Effector CD4-positive, alpha-beta T cell (primary cell): ENCODE data around the gene MMP25.

ENCODE experiments used
- DNase-seq: peaks from one replicate; pipeline ENCODE4 v3.0.0-alpha.2; 2020

MMP25 gene

DNA sequence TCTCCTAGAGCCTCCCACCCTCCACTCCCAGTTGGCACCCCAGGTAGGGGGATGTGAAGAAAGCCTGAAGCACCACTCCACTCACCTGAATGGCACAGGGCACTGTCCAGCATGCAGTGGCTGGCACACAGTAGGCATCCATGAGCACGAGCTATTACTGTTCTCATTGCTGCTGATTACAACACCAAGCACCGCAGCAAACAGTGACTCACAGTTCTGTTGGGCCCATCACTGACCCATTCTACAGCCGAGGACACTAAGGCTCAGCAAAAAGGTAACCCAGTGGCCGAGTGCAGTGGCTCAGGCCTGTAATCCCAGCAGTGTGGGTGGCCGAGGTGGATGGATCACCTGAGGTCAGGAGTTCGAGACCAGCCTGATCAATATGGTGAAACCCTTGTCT is 50.0 kb downstream of the MMP25 start:
- DNase-seq, result no peak

DNA sequence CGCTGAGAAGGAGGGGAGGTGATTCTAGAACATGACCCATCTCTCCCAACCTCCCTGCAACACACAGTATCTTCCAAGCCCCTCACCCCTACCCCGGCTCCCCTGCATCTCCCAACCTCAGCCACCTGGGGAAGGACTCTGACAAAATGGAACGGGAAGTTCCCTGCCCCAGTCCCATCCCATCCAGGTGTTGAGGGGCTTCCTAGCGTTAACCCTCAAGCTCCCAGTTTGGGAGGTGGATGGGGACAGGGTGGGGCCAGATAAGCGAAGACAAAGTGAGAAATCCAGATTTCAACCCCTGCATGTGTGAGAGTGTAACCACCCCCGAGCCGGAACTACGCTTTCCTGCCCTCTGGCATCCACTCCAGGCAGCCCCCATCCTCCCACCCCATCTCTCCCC is 50.9 kb downstream of the MMP25 start:
- no peak for DNase-seq

DNA sequence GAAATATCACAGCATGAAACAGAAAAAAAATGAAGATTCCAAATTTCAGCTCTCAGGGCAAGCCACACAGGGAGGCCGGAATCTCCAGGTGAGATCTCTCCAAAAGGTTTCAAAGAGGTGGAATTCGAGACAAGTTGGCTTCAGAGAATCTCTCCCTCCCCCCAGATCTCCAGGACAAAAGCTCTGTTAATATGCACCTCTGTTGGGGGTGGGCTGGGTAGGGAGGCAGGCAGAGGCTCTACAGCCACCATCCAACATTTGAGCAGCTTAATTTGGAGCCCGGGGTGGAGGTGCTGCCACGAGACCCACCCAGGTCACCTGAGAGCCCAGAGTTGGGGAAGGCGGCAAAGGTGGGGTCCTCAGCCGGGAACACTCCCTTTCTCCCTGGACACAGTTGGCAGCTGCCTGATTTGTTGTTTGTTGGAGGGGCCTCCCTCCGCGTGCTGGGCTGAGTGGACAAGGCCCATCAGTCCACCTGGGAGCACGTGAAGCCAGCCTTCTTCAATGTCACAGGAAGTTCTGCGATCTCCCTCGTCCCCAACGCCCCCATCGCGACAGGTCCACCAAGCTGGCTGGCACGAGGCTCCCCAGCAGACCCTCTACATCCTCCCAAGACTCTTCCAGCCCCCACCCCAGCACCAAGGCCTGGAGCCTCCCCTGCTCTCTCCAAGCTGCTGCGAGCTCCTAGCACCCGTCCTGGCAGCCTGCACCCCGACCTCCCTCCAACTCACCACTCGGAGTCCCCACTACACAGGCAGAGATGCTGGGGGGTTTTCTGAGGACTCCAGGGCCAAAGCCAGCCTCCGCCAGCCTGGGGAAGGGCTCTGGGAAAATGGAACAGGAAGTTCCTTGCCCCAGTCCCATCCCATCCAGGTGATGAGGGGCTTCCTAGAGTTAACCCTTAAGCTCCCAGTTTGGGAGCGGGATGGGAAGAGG is 52.4 kb downstream of the MMP25 start, which contains the start of gene ZSCAN10:
TSS of gene ZSCAN10 (minus strand) at position 836 of the 936 bp plus-strand sequence. CDS start 6,357 bp downstream, outside the sequence.
- DNase-seq, result no peak

DNA sequence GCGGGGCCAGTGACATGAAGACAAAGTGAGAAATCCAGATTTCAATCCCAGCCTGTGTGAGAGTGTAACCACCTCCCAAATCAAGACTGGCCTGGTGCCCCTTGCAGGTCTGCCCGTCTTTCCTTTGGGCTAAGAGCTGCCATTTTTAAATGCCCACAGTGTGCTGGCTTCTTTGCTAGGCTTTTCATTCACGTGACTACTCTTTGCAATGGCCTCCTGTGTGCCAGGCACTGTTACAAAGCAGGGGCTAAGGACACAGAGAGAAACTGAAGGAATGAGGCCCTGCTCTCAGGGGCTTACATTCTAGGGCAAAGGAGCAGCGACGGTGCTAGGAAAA is 53.0 kb downstream of the MMP25 start:
- no peak for DNase-seq

DNA sequence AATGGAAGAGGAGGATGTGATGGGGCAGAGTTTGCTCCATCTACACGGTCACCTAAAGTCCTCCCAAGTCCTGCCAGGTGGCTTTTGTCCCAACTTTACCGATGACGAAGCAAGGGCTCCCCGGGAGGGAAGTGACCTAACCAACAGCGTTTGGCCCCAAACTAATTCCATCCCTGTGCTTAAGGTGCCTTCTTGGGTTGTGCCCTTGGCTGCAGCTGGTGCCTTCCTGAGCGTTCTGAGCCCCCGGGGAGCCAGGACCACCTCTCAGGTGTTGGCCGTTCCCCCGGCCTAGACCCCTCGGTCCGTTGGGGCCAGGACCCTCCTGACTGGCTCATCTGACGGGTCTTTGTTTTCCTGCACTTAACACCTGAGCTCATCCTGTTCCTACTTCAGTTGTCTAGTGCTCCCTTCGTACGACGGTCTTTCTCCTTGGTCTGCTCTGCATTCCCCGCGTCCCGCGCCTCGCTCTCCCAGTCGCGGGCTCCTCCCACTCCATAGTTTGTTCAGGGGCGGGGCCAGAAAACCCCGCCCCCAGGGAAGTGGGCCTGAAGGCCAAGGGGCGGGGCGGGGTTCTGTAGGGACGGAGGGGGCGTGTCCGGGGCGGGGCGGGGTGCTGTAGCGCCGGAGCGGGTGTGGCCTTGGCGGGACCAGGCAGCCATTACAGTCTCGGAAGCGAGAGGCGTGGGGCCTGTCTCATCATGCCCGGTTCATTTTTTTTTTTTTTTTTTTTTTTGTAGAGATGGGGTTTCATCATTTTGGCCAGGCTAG is 53.6 kb downstream of the MMP25 start:
- DNase-seq, result peak; percentile 78

DNA sequence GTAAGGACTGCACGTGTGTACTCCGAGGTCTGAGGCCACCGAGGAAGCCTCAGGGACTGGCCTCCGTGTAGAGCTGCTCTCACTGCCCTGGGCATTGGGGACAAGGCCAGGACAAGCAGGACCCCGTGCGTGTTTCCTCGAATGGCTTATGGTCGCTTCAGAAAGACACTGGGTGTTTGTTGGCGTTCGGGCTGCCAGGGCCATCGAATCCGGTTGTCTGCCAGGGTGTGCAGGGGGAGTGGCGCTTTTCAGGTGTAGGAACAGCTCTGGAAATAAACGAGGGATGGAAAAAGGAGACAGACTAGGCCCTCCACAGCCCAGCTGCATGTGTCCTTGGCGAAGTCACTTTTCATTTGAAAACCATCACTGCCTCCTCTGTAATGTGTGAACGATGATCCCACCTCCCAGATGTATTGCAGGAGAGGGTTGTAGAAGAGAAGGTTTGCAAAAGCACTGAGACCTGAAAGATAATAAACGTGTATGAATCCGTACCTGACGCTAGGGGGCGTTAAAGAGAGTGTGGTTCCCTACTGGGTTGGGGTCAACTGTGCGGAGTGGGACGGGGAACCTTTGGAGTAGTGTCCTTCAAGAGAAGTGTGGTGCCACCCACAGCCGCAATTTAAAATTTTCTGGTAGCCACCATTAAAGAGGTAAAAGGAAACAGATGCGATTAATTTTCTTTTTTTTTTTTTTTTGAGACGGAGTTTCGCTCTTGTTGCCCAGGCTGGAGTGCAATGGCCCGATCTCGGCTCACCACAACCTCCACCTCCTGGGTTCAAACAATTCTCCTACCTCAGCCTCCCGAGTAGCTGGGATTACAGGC is 54.9 kb downstream of the MMP25 start:
- peak; percentile 38 for DNase-seq

DNA sequence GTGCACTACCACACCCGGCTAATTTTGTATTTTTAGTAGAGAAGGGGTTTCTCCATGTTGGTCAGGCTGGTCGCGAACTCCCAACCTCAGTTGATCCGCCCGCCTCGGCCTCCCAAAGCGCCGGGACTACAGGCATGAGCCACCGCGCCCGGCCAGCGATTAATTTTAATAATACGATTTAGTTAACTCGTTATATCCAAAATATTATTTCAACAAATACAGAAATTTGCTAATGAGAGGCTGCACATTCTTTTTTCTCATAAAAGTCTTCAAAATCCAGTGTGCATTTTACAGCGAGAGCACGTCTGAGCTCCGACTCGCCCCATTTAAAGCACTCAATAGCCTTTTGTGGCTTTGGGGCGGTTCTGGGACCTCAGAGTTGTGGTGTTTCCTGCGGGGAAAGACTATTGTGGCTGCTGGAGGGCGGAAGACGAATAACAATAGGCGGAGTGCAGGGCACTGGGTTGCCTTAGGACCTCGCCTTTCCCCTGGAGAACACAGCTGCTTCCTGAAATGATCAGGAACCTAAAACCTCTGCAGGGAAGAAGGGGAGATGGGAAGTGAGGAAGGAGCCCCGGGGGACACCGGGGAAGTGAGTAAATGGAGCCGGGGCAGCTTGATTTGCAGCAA is 55.6 kb downstream of the MMP25 start:
- DNase-seq, result no peak

DNA sequence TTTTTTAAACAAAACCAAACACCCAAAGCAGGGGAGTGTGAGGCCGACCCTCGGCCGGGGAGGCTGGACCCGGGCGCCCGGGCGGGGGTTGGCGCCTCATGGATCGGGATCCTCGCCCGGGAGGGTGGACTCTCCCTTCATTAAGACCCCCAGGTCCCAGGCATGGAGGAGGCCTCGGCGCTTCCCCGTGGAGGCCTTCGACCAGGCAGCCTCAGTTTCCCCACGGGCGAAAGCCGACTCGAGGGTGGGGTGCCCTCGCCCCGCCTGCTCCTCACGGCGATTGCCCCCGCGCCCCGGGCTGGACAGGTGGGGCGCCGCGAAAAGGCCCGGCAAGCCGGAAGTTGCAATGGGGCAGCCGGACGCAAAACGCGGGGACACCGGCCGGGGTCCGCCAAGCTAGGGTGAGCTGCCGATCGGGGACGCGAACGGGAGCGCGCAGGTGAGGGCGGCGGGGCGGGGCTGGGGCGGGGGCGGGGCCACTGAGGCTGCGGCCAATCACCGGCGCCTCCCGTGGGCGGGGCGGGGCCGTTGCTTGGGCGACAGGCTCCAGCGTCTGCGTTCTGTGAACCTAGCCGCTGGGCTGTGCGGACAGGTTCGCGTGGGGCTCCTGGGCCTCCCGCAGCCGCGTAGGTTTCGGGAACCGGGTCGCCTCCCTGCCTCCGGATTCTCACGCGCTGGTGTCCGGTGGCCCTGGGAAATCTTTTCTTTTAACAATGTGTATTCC is 60.0 kb downstream of the MMP25 start:
- peak; percentile 87 for DNase-seq
